Measurements from ENCODE around the gene NPHS1. TPM values are rescaled to one million over a fixed set of nuclear protein-coding genes. Genes with fewer than 3 reads are reported as not detected.
"Not testable (repeated sequence)": the region's sequence is repeated elsewhere in the genome, so short reads cannot be mapped to it uniquely, and the experiment has no call there.

NPHS1 gene
- polyA plus RNA-seq, 4 donors: 101 to 226 (median 168) TPM

GRCh38 chr19:35879068-35879467, 26.8 kb upstream of the NPHS1 start:
- DNase-seq (ENCODE audit: low read depth in 4 of 4, low spot score in 2 of 4): no peak

GRCh38 chr19:35874392-35874930, 22.2 kb upstream of the NPHS1 start:
- DNase-seq (ENCODE audit: low read depth in 4 of 4, low spot score in 2 of 4): no peak

GRCh38 chr19:35872180-35872579, 19.9 kb upstream of the NPHS1 start:
- no peak for DNase-seq (ENCODE audit: low read depth in 4 of 4, low spot score in 2 of 4)

GRCh38 chr19:35871611-35872010, 19.3 kb upstream of the NPHS1 start:
- no peak for DNase-seq (ENCODE audit: low read depth in 4 of 4, low spot score in 2 of 4)

- no peak for DNase-seq (ENCODE audit: low read depth in 4 of 4, low spot score in 2 of 4)
Measured at GRCh38 chr19:35870798-35871197, 18.5 kb upstream of the NPHS1 start.

- DNase-seq (ENCODE audit: low read depth in 4 of 4, low spot score in 2 of 4): not testable (repeated sequence)
Measured at GRCh38 chr19:35870124-35870736, 17.9 kb upstream of the NPHS1 start.

GRCh38 chr19:35869327-35870123, 17.2 kb upstream of the NPHS1 start:
- DNase-seq (ENCODE audit: low read depth in 4 of 4, low spot score in 2 of 4): no peak

GRCh38 chr19:35868823-35869326, 16.6 kb upstream of the NPHS1 start:
- DNase-seq (ENCODE audit: low read depth in 4 of 4, low spot score in 2 of 4): no peak

GRCh38 chr19:35868172-35868822, 16.0 kb upstream of the NPHS1 start, which contains the start of gene APLP1:
TSS of gene APLP1 (plus strand) at chr19:35868574. CDS start at chr19:35868637, 63 bp downstream.
- DNase-seq (ENCODE audit: low read depth in 4 of 4, low spot score in 2 of 4): no peak

- no peak for DNase-seq (ENCODE audit: low read depth in 4 of 4, low spot score in 2 of 4)
Measured at GRCh38 chr19:35863018-35863417, 10.7 kb upstream of the NPHS1 start.

GRCh38 chr19:35862528-35862927, 10.2 kb upstream of the NPHS1 start:
- DNase-seq (ENCODE audit: low read depth in 4 of 4, low spot score in 2 of 4): no peak

- DNase-seq (ENCODE audit: low read depth in 4 of 4, low spot score in 2 of 4): no peak
Measured at GRCh38 chr19:35861640-35862160, 9.4 kb upstream of the NPHS1 start.

GRCh38 chr19:35860818-35861639, 8.7 kb upstream of the NPHS1 start:
- no peak for DNase-seq (ENCODE audit: low read depth in 4 of 4, low spot score in 2 of 4)

GRCh38 chr19:35860436-35860817, 8.1 kb upstream of the NPHS1 start:
- no peak for DNase-seq (ENCODE audit: low read depth in 4 of 4, low spot score in 2 of 4)

GRCh38 chr19:35859414-35859813, 7.1 kb upstream of the NPHS1 start:
- DNase-seq (ENCODE audit: low read depth in 4 of 4, low spot score in 2 of 4): no peak

GRCh38 chr19:35858311-35858710, 6.0 kb upstream of the NPHS1 start:
- no peak for DNase-seq (ENCODE audit: low read depth in 4 of 4, low spot score in 2 of 4)

- no peak for DNase-seq (ENCODE audit: low read depth in 4 of 4, low spot score in 2 of 4)
Measured at GRCh38 chr19:35856546-35857149, 4.3 kb upstream of the NPHS1 start, which contains the start of gene KIRREL2. TSS of gene KIRREL2 (plus strand) at chr19:35856911. CDS start at chr19:35857120, 209 bp downstream.

GRCh38 chr19:35853038-35853756, 893 bp upstream of the NPHS1 start:
- DNase-seq (ENCODE audit: low read depth in 4 of 4, low spot score in 2 of 4): no peak
